Progenitor cell of endocrine pancreas (in vitro differentiated cells): ENCODE measurements around the gene SLC4A1AP. TPM values are rescaled to one million over a fixed set of nuclear protein-coding genes. Genes with fewer than 3 reads are reported as not detected.

Experiments used
- DNase-seq: peaks from one replicate; pipeline ENCODE4 v3.0.0; 2021; ENCODE audit warnings: low spot score; ENCODE audit not compliant: unreplicated experiment
- H3K27ac Mint-ChIP-seq: 2 replicates; pipeline ENCODE4 v1.8.0; 2021; ENCODE audit warnings: mild to moderate bottlenecking, moderate library complexity, mixed read lengths
- H3K27me3 Mint-ChIP-seq: 2 replicates; pipeline ENCODE4 v1.8.0; 2021; ENCODE audit warnings: mixed read lengths
- H3K36me3 Mint-ChIP-seq: 2 replicates; pipeline ENCODE4 v1.8.0; 2022; ENCODE audit warnings: mixed read lengths; ENCODE audit not compliant: insufficient read depth
- H3K4me1 Mint-ChIP-seq: 2 replicates; pipeline ENCODE4 v1.8.0; 2021; ENCODE audit warnings: low read depth, mixed read lengths
- H3K4me3 Mint-ChIP-seq: 2 replicates; pipeline ENCODE4 v1.8.0; 2021; ENCODE audit warnings: low read depth, mild to moderate bottlenecking, moderate library complexity, mixed read lengths
- H3K9me3 Mint-ChIP-seq: 2 replicates; pipeline ENCODE4 v1.8.0; 2021; ENCODE audit warnings: low read depth, mixed read lengths
- total RNA-seq: library from RNA; stranded (reverse); gene quantifications from 2 replicates; pipeline ENCODE4 v1.2.1, GENCODE V29; 2021
- TF ChIP-seq, protein P1 (sequence below): fragments of 200-600 bp; sonication (generic); IDR thresholded peaks from one replicate; pipeline ENCODE4 v1.5.0; 2021; ENCODE audit warnings: antibody characterized with exemption, mild to moderate bottlenecking; ENCODE audit not compliant: unreplicated experiment

The SLC4A1AP gene
- total RNA-seq, 1 donor from 2014 or later = 19.5 TPM

- no peak overlapping the region for H3K27ac Mint-ChIP-seq
- H3K9me3 Mint-ChIP-seq = no peaks in the 10 kb centered on the region
- TF ChIP-seq, protein P1, sequence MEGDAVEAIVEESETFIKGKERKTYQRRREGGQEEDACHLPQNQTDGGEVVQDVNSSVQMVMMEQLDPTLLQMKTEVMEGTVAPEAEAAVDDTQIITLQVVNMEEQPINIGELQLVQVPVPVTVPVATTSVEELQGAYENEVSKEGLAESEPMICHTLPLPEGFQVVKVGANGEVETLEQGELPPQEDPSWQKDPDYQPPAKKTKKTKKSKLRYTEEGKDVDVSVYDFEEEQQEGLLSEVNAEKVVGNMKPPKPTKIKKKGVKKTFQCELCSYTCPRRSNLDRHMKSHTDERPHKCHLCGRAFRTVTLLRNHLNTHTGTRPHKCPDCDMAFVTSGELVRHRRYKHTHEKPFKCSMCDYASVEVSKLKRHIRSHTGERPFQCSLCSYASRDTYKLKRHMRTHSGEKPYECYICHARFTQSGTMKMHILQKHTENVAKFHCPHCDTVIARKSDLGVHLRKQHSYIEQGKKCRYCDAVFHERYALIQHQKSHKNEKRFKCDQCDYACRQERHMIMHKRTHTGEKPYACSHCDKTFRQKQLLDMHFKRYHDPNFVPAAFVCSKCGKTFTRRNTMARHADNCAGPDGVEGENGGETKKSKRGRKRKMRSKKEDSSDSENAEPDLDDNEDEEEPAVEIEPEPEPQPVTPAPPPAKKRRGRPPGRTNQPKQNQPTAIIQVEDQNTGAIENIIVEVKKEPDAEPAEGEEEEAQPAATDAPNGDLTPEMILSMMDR = no peak
- H3K36me3 Mint-ChIP-seq = peaks cover 17% of the 10 kb centered on the region
- no peak overlapping the region for H3K4me3 Mint-ChIP-seq
- no peaks in the 10 kb centered on the region for H3K4me1 Mint-ChIP-seq
- DNase-seq = no peak
- H3K27me3 Mint-ChIP-seq = no peaks in the 10 kb centered on the region
These were observed 21.9 kb downstream of the SLC4A1AP start for GRCh38 chr2:27685577-27685976.

GRCh38 chr2:27687232-27687631 lies 23.5 kb downstream of the SLC4A1AP start:
- Mint-ChIP-seq H3K36me3 (peaks cover 18% of the 10 kb centered on the region), H3K4me3 (no peak overlapping the region), H3K9me3 (no peaks in the 10 kb centered on the region), H3K4me1 (no peaks in the 10 kb centered on the region), H3K27me3 (no peaks in the 10 kb centered on the region), H3K27ac (no peak overlapping the region)
- DNase-seq = no peak
- TF ChIP-seq, protein P1 = no peak

GRCh38 chr2:27689424-27689823 lies 25.7 kb downstream of the SLC4A1AP start:
- no peak for DNase-seq

GRCh38 chr2:27690052-27690451 lies 26.4 kb downstream of the SLC4A1AP start:
- no peak overlapping the region for H3K4me3 Mint-ChIP-seq
- H3K27me3 Mint-ChIP-seq = no peaks in the 10 kb centered on the region
- H3K36me3 Mint-ChIP-seq = peaks cover 14% of the 10 kb centered on the region
- H3K9me3 Mint-ChIP-seq = no peaks in the 10 kb centered on the region
- no peak for DNase-seq
- TF ChIP-seq, protein P1 = no peak
- no peak overlapping the region for H3K27ac Mint-ChIP-seq
- no peaks in the 10 kb centered on the region for H3K4me1 Mint-ChIP-seq

More at GRCh38 chr2:27689424-27689823, 25.7 kb downstream of the SLC4A1AP start:
- H3K36me3 Mint-ChIP-seq = peaks cover 19% of the 10 kb centered on the region
- no peaks in the 10 kb centered on the region for H3K27me3 Mint-ChIP-seq
- TF ChIP-seq, protein P1 = no peak
- no peak overlapping the region for H3K27ac Mint-ChIP-seq
- H3K9me3 Mint-ChIP-seq = no peaks in the 10 kb centered on the region
- no peaks in the 10 kb centered on the region for H3K4me1 Mint-ChIP-seq
- H3K4me3 Mint-ChIP-seq = no peak overlapping the region

GRCh38 chr2:27697660-27698059 lies 34.0 kb downstream of the SLC4A1AP start:
- Mint-ChIP-seq H3K36me3 (peaks cover 7% of the 10 kb centered on the region), H3K27me3 (no peaks in the 10 kb centered on the region), H3K4me1 (no peaks in the 10 kb centered on the region), H3K4me3 (no peak overlapping the region), H3K27ac (no peak overlapping the region), H3K9me3 (no peaks in the 10 kb centered on the region)
- TF ChIP-seq, protein P1 = no peak
- DNase-seq = no peak
